HG02763 (cell line): ENCODE measurements around the gene KCNT1.

ENCODE experiments used
- ATAC-seq: cut with Tn5 transposase; IDR thresholded peaks from one replicate; pipeline ENCODE4 v1.9.1; 2021; ENCODE audit warnings: mild to moderate bottlenecking, moderate library complexity; ENCODE audit not compliant: unreplicated experiment

Gene KCNT1

GRCh38 chr9:135815830-135816650 lies 114.1 kb downstream of the KCNT1 start:
- ATAC-seq: no peak

- no peak for ATAC-seq
Measured at GRCh38 chr9:135816651-135816970, 114.6 kb downstream of the KCNT1 start.

GRCh38 chr9:135817951-135818717 lies 116.1 kb downstream of the KCNT1 start:
- no peak for ATAC-seq

- no peak for ATAC-seq
Measured at GRCh38 chr9:135818718-135819475, 116.9 kb downstream of the KCNT1 start.

- no peak for ATAC-seq
Measured at GRCh38 chr9:135819905-135820304, 117.9 kb downstream of the KCNT1 start.

GRCh38 chr9:135820661-135821060 lies 118.7 kb downstream of the KCNT1 start:
- no peak for ATAC-seq

GRCh38 chr9:135821116-135821515 lies 119.1 kb downstream of the KCNT1 start:
- ATAC-seq: no peak

- ATAC-seq: no peak
Measured at GRCh38 chr9:135821733-135822373, 119.9 kb downstream of the KCNT1 start.

GRCh38 chr9:135822374-135822755 lies 120.4 kb downstream of the KCNT1 start:
- ATAC-seq: no peak

- ATAC-seq: no peak
Measured at GRCh38 chr9:135823036-135823435, 121.1 kb downstream of the KCNT1 start.

- ATAC-seq: no peak
Measured at GRCh38 chr9:135825435-135826187, 123.6 kb downstream of the KCNT1 start.

- no peak for ATAC-seq
Measured at GRCh38 chr9:135826188-135826545, 124.2 kb downstream of the KCNT1 start.

GRCh38 chr9:135827301-135827700 lies 125.3 kb downstream of the KCNT1 start:
- no peak for ATAC-seq

GRCh38 chr9:135827866-135828580 lies 126.0 kb downstream of the KCNT1 start:
- no peak for ATAC-seq

- no peak for ATAC-seq
Measured at GRCh38 chr9:135828656-135829055, 126.7 kb downstream of the KCNT1 start.

- no peak for ATAC-seq
Measured at GRCh38 chr9:135830496-135830895, 128.5 kb downstream of the KCNT1 start.

GRCh38 chr9:135833864-135834263 lies 131.9 kb downstream of the KCNT1 start:
- ATAC-seq: no peak

- ATAC-seq: no peak
Measured at GRCh38 chr9:135835131-135835530, 133.1 kb downstream of the KCNT1 start.

- no peak for ATAC-seq
Measured at GRCh38 chr9:135839516-135839915, 137.5 kb downstream of the KCNT1 start.

- ATAC-seq: no peak
Measured at GRCh38 chr9:135840107-135840506, 138.1 kb downstream of the KCNT1 start.
